Breast epithelium (tissue), 4 donors: Measurements from ENCODE around the gene SCYL2. TPM values are rescaled to one million over a fixed set of nuclear protein-coding genes. Genes with fewer than 3 reads are reported as not detected.
"Not testable (repeated sequence)": the region's sequence is repeated elsewhere in the genome, so short reads cannot be mapped to it uniquely, and the experiment has no call there.

Experiments used
- DNase-seq, 2 donors: peaks; one replicate each; pipeline ENCODE4 v3.0.0-alpha.2; 2019; ENCODE audit warnings: low spot score in 2 of 2
- H3K27ac ChIP-seq, 2 donors: fragments of 200-600 bp; sonication (generic) in 1 of 2; one replicate each; pipeline ENCODE4 v1.5.1; 2016 to 2019; ENCODE audit warnings: mild to moderate bottlenecking in 1 of 2
- H3K27me3 ChIP-seq, 2 donors: fragments of 200-600 bp; sonication (generic) in 1 of 2; one replicate each; pipeline versions ENCODE4 v1.5.1 to v1.6.0; 2017 to 2019; ENCODE audit warnings: control low read depth in 1 of 2, mild to moderate bottlenecking in 1 of 2
- H3K36me3 ChIP-seq: fragments of 200-600 bp; one replicate; pipeline ENCODE4 v1.5.1; 2019
- H3K4me1 ChIP-seq, 2 donors: fragments of 200-600 bp; sonication (generic); one replicate each; pipeline ENCODE4 v1.5.1; 2016 to 2019; ENCODE audit warnings: control low read depth in 1 of 2
- H3K4me3 ChIP-seq, 3 donors: fragments of 200-600 bp; sonication (generic); 1 replicate in 2 of 3; 2 replicates in 1 of 3; pipeline ENCODE4 v1.5.1; 2016 to 2019; ENCODE audit warnings: mild to moderate bottlenecking in 3 of 3, moderate library complexity in 2 of 3
- H3K9me3 ChIP-seq, 2 donors: fragments of 200-600 bp; sonication (generic) in 1 of 2; one replicate each; pipeline ENCODE4 v1.5.1; 2016 to 2019; ENCODE audit warnings: control low read depth in 1 of 2
- POLR2A ChIP-seq: fragments of 450-650 bp; IDR thresholded peaks from one replicate; pipeline ENCODE4 v1.6.1; 2016; ENCODE audit warnings: antibody characterized with exemption, mild to moderate bottlenecking, moderate library complexity
- POLR2AphosphoS5 ChIP-seq, 3 donors: sonication (generic); formaldehyde crosslinking; IDR thresholded peaks; one replicate each; pipeline ENCODE4 v1.6.1; 2017; ENCODE audit warnings: antibody characterized with exemption in 3 of 3
- intact Hi-C: fragments of 100-400 bp; cut with DNase I; formaldehyde crosslinking; loops from one replicate; pipeline ENCODE4 v1.15.1; 2023; ENCODE audit warnings: low total_unique reads
- total RNA-seq, 3 donors: library from RNA; depleted of rRNA; stranded (reverse); fragments of >200 nt; gene quantifications; one replicate each; pipeline ENCODE4 v1.1.0, GENCODE V29; 2016
- TF ChIP-seq, protein P1 (sequence below), 3 donors: fragments of 450-650 bp; IDR thresholded peaks; one replicate each; pipeline ENCODE4 v1.5.1; 2016 to 2017; ENCODE audit warnings: antibody characterized with exemption in 3 of 3, mild to moderate bottlenecking in 3 of 3, moderate library complexity in 3 of 3

Gene SCYL2
- total RNA-seq, 3 donors from 2014 or later = 39.4 to 92.2 (median 53.7) TPM

DNA sequence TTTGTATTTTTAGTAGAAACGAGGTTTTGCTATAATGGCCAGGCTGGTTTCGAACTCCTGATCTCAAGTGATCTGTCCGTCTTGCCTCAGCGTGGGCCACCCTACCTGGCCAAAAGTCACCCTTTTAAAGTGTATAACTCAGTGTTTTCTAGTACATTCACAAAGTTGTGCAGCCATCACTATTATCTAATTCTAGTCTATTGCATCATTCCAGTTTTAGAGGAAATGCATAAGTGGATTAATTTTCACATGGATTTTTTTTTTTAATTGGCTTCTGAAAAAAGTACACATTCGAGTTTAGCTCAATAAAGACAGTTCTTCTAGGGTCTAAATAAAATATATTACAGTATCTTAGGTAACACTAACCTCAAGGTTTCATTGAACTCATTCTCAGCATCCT lies 3.8 kb upstream of the SCYL2 start:
- peaks cover 0 to under 1% of the 10 kb centered on the region in 2 donors for H3K4me1 ChIP-seq
- no peak overlapping the region for H3K4me3 ChIP-seq
- H3K27me3 ChIP-seq = no peaks in the 10 kb centered on the region
- H3K27ac ChIP-seq = no peak overlapping the region
- no peak for TF ChIP-seq POLR2A
- TF ChIP-seq, protein P1, sequence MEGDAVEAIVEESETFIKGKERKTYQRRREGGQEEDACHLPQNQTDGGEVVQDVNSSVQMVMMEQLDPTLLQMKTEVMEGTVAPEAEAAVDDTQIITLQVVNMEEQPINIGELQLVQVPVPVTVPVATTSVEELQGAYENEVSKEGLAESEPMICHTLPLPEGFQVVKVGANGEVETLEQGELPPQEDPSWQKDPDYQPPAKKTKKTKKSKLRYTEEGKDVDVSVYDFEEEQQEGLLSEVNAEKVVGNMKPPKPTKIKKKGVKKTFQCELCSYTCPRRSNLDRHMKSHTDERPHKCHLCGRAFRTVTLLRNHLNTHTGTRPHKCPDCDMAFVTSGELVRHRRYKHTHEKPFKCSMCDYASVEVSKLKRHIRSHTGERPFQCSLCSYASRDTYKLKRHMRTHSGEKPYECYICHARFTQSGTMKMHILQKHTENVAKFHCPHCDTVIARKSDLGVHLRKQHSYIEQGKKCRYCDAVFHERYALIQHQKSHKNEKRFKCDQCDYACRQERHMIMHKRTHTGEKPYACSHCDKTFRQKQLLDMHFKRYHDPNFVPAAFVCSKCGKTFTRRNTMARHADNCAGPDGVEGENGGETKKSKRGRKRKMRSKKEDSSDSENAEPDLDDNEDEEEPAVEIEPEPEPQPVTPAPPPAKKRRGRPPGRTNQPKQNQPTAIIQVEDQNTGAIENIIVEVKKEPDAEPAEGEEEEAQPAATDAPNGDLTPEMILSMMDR (IDR thresholded peaks at IDR 0.05) = no peak
- TF ChIP-seq POLR2AphosphoS5 (IDR thresholded peaks at IDR 0.05) = no peak
- H3K36me3 ChIP-seq = no peaks in the 10 kb centered on the region
- no peaks in the 10 kb centered on the region for H3K9me3 ChIP-seq
- DNase-seq = no peak
- intact Hi-C loops = no loop called here

DNA sequence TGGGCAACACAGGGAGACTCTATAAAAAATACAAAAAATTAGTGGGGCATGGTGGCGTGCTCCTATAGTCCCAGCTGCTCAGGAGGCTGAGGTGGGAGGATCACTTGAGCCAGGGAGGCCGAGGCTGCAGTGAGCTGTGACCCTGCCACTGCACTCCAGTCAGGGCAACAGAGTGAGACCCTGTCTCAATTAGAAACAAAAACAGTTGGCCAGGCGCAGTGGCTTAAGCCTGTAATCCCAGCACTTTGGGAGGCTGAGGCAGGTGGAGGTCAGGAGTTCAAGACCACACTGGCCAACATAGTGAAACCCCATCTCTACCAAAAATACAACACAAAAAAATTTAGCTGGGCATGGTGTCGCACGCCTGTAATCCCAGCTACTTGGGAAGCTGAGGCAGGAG lies 1.9 kb upstream of the SCYL2 start:
- H3K27me3 ChIP-seq, intact Hi-C loops, H3K36me3 ChIP-seq, H3K27ac ChIP-seq, H3K4me3 ChIP-seq, DNase-seq, H3K9me3 ChIP-seq: not testable (repeated sequence)
- peaks cover 0 to 14% of the 10 kb centered on the region in 2 donors for H3K4me1 ChIP-seq

DNA sequence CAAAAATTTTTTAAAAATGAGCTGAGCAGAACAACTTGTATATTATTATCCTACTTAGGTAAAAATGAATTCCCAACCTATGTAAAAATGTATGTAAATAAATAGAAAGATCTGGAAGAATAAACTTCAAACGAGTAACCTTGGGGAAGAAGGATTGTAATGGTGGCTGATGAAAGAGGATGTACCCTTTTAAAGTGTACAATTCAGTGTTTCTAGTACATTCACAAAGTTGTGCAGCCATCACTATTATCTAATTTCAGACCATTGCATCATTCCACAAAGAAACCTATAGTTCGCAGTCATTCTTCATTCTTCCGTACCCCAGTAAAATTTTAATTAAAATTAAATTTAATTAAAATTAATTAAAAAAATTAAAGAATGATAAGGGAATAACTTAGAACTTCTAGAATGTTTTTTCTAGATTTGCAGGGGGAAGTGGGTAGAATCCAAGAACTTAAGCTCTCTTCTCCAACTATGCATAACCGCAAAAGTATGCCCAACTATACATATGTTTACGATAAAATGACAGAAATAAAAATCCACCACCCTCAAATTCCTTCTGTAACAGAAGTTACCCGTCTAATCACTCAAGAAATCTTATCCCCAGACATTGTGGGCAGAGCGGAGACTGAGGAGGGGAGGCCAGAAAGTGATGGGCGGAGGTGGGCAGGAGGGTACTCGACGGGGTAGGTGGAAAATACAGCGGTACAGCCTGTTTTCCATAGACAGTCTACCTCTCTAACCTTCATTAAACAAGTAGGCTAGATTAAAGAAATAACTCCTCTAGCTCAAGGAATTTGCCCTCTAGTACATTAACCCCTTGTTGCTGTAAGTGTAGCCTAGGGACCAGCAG lies 1.0 kb upstream of the SCYL2 start:
- TF ChIP-seq, protein P1 (IDR thresholded peaks at IDR 0.05) = no peak
- TF ChIP-seq POLR2A = no peak
- TF ChIP-seq POLR2AphosphoS5 (IDR thresholded peaks at IDR 0.05) = no peak
- no peak for DNase-seq
- Histone ChIP-seq H3K36me3 (no peaks in the 10 kb centered on the region), H3K27ac (peak overlapping the region; percentile 96 to 99), H3K27me3 (no peaks in the 10 kb centered on the region), H3K9me3 (no peaks in the 10 kb centered on the region), H3K4me3 (peak overlapping the region; percentile 93 to 97 (median 95)), H3K4me1 (peaks cover 0 to 14% of the 10 kb centered on the region in 2 donors)
- intact Hi-C loops = no loop called here

DNA sequence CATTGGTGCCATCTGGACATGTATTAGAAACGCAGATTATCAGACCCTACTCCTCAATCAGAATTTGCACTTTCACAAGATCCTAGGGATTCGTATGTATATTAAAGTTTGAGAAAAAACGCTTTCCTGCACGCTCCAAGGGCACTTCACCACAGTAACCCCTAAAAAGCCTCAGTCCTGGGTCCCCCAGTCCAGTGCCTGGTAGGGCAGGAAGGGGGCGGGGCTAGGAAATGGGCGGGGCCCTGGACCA lies 467 bp upstream of the SCYL2 start:
- H3K27ac ChIP-seq = peak overlapping the region; percentile 96 to 99
- intact Hi-C loops = no loop called here
- H3K36me3 ChIP-seq = no peaks in the 10 kb centered on the region
- DNase-seq = peak in 1 of 2 donors; percentile 89
- H3K4me1 ChIP-seq = peaks cover 0 to 14% of the 10 kb centered on the region in 2 donors
- no peaks in the 10 kb centered on the region for H3K9me3 ChIP-seq
- H3K4me3 ChIP-seq = peak overlapping the region; percentile 93 to 97 (median 95)
- no peaks in the 10 kb centered on the region for H3K27me3 ChIP-seq
- TF ChIP-seq POLR2AphosphoS5 (IDR thresholded peaks at IDR 0.05) (no peak), POLR2A (no peak)
- TF ChIP-seq, protein P1 (IDR thresholded peaks at IDR 0.05) = no peak

DNA sequence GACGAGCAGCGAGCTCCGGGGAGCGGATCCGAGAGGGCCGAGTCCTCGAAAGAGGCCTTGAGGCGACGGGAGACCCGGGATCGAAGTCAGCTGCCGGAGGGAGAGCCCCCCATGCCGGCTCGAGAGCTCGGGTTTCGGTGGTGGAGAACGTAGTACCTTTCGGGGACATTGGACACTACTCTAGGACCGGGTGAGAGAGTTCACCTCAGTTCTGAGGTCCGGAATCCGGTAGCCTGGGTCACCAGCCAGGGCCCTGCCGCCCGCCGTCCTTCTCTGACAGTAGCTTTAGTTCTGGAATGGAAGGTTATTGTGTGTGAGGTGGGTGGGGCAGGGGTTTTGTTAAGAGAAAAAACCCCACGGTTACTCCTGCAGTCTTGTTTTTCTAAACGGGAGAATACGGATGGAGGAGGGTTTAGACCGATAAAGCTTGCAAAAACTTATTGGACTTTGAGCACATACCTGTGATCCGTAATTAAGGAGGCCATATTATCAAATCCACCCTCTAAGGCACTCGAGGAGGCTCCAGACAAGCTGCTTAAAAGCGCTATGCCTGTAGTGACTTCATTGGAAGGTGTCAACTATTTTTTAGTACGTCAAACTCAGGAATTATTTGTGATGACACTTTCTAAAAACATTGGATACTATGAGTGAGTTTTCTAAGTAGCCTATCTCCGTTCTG lies 765 bp downstream of the SCYL2 start:
- H3K4me1 ChIP-seq = peaks cover 0 to 14% of the 10 kb centered on the region in 2 donors
- no peak for DNase-seq
- intact Hi-C loops = no loop called here

More for the DNA sequence above, 765 bp downstream of the SCYL2 start:
- Histone ChIP-seq H3K9me3 (no peaks in the 10 kb centered on the region), H3K27me3 (no peaks in the 10 kb centered on the region), H3K27ac (peak overlapping the region; percentile 96 to 99), H3K36me3 (no peaks in the 10 kb centered on the region), H3K4me3 (peak overlapping the region; percentile 93 to 97 (median 95))
- TF ChIP-seq, protein P1 (IDR thresholded peaks at IDR 0.05) = no peak
- TF ChIP-seq POLR2AphosphoS5 (IDR thresholded peaks at IDR 0.05) (no peak), POLR2A (no peak)
